ENCODE measurements around the gene NR1D1.

- TF ChIP-seq GLIS3 (CRISPR knock-in tag; IDR thresholded peaks at IDR 0.05) (no peak), RARB (CRISPR knock-in tag; IDR thresholded peaks at IDR 0.05) (no peak), ISL1 (CRISPR knock-in tag; IDR thresholded peaks at IDR 0.05) (no peak)
Measured at GRCh38 chr17:40124279-40125141, 24.1 kb upstream of the NR1D1 start.
